Neural cell (in vitro differentiated cells): Measurements from ENCODE around the gene TMEM9. TPM values are rescaled to one million over a fixed set of nuclear protein-coding genes. Genes with fewer than 3 reads are reported as not detected.

Experiments
- H2AFZ ChIP-seq: fragments of 200-600, 300-800 bp; sonication (generic), shearing (Covaris generic); 2 replicates; pipeline ENCODE4 v1.6.0; 2014; ENCODE audit warnings: low read depth, mild to moderate bottlenecking, antibody characterized with exemption, low read length, moderate library complexity
- H3F3A ChIP-seq: fragments of 200-600 bp; shearing (Covaris generic); 2 replicates; pipeline ENCODE4 v1.6.1; 2016; ENCODE audit warnings: mild to moderate bottlenecking, moderate library complexity, mixed read lengths, antibody characterized with exemption, low read length; ENCODE audit not compliant: insufficient read depth, poor library complexity, severe bottlenecking
- H3K27ac ChIP-seq: fragments of 200-600, 300-800 bp; sonication (generic), shearing (Covaris generic); 2 replicates; pipeline ENCODE4 v1.5.1; 2014; ENCODE audit warnings: mild to moderate bottlenecking, low read length, moderate library complexity
- H3K27me3 ChIP-seq: fragments of 300-800, 200-600 bp; sonication (generic), shearing (Covaris generic); 2 replicates; pipeline ENCODE4 v1.6.0; 2014; ENCODE audit warnings: mild to moderate bottlenecking, low read depth, low read length, moderate library complexity; ENCODE audit not compliant: insufficient read depth
- H3K36me3 ChIP-seq: fragments of 300-800, 200-600 bp; sonication (generic), shearing (Covaris generic); 2 replicates; pipeline ENCODE4 v1.5.1; 2014; ENCODE audit warnings: mild to moderate bottlenecking, antibody characterized with exemption, low read length, moderate library complexity; ENCODE audit not compliant: insufficient read depth
- H3K4me2 ChIP-seq: fragments of 300-800, 200-600 bp; sonication (generic), shearing (Covaris generic); 2 replicates; pipeline ENCODE4 v1.6.0; 2014; ENCODE audit warnings: mild to moderate bottlenecking, low read length
- H3K4me3 ChIP-seq: fragments of 300-800, 200-600 bp; sonication (generic), shearing (Covaris generic); 2 replicates; pipeline ENCODE4 v1.5.1; 2014; ENCODE audit warnings: mild to moderate bottlenecking, low read length, moderate library complexity
- H3K79me2 ChIP-seq: fragments of 200-600 bp; shearing (Covaris generic); replicated peaks from 2 replicates; pipeline ENCODE4 v1.6.0; 2014; ENCODE audit warnings: mild to moderate bottlenecking, low read length, moderate library complexity; ENCODE audit not compliant: insufficient read depth
- H3K9ac ChIP-seq: fragments of 300-800, 200-600 bp; sonication (generic), shearing (Covaris generic); 2 replicates; pipeline ENCODE4 v1.6.1; 2016; ENCODE audit warnings: mild to moderate bottlenecking, low read length, mixed read lengths
- H3K9me2 ChIP-seq: fragments of 200-600 bp; shearing (Covaris generic); 2 replicates; pipeline ENCODE4 v1.6.1; 2016; ENCODE audit warnings: mild to moderate bottlenecking, low read length, mixed read lengths; ENCODE audit not compliant: insufficient read depth
- H3K9me3 ChIP-seq: fragments of 200-600, 300-800 bp; sonication (generic), shearing (Covaris generic); 2 replicates; pipeline ENCODE4 v1.6.1; 2016; ENCODE audit warnings: mild to moderate bottlenecking, mixed run types, low read length, moderate library complexity, mixed read lengths
- H4K20me1 ChIP-seq: fragments of 200-600 bp; shearing (Covaris generic); 2 replicates; pipeline ENCODE4 v1.6.1; 2016; ENCODE audit warnings: mild to moderate bottlenecking, mixed run types; ENCODE audit not compliant: insufficient read depth
- CTCF ChIP-seq: fragments of 450-650 bp; IDR thresholded peaks from 2 replicates; pipeline ENCODE4 v1.5.1; 2014; ENCODE audit warnings: antibody characterized with exemption, mild to moderate bottlenecking, moderate library complexity; ENCODE audit not compliant: poor library complexity, severe bottlenecking
- EP300 ChIP-seq: fragments of 450-650 bp; conservative IDR thresholded peaks from 2 replicates; pipeline ENCODE4 v1.6.1; 2014; ENCODE audit warnings: antibody characterized with exemption, mild to moderate bottlenecking, moderate library complexity; ENCODE audit not compliant: poor library complexity, severe bottlenecking
- EZH2 ChIP-seq: fragments of 200-600, 300-800 bp; shearing (Covaris generic), sonication (generic); IDR thresholded peaks from 2 replicates; pipeline ENCODE4 v1.6.1; 2014; ENCODE audit warnings: antibody characterized with exemption, low read length, borderline replicate concordance, mild to moderate bottlenecking; ENCODE audit not compliant: insufficient read depth, poor library complexity, severe bottlenecking
- MXI1 ChIP-seq: fragments of 450-650 bp; conservative IDR thresholded peaks from 2 replicates; pipeline ENCODE4 v1.6.1; 2014; ENCODE audit warnings: antibody characterized with exemption, mild to moderate bottlenecking; ENCODE audit not compliant: poor library complexity, severe bottlenecking
- POLR2AphosphoS5 ChIP-seq: IDR thresholded peaks from 2 replicates; pipeline ENCODE4 v1.6.1; 2012
- RAD21 ChIP-seq: fragments of 450-650 bp; conservative IDR thresholded peaks from 2 replicates; pipeline ENCODE4 v1.6.1; 2014; ENCODE audit warnings: antibody characterized with exemption, mild to moderate bottlenecking, moderate library complexity
- REST ChIP-seq: IDR thresholded peaks from 2 replicates; pipeline ENCODE4 v1.6.1; 2012; ENCODE audit warnings: borderline replicate concordance
- SMC3 ChIP-seq: fragments of 450-650 bp; conservative IDR thresholded peaks from 2 replicates; pipeline ENCODE4 v1.6.1; 2014; ENCODE audit warnings: antibody characterized with exemption, mild to moderate bottlenecking, moderate library complexity; ENCODE audit not compliant: poor library complexity
- TAF1 ChIP-seq: IDR thresholded peaks from 2 replicates; pipeline ENCODE4 v1.6.1; 2012; ENCODE audit warnings: low read depth
- polyA plus RNA-seq: library from polyadenylated mRNA; depleted of rRNA; stranded (reverse); fragments of >200 nt; gene quantifications from 2 replicates; pipeline ENCODE4 v1.2.3, GENCODE V29; 2014

TMEM9 gene
- polyA plus RNA-seq, 1 donor from 2014 or later: 182 TPM

GRCh38 chr1:201180141-201180540, 25.9 kb upstream of the TMEM9 start:
- Histone ChIP-seq H3F3A (no peaks in the 10 kb centered on the region), H3K9ac (no peak overlapping the region), H2AFZ (no peak overlapping the region), H3K27me3 (no peaks in the 10 kb centered on the region), H3K9me2 (no peaks in the 10 kb centered on the region), H3K9me3 (no peaks in the 10 kb centered on the region), H3K4me3 (no peak overlapping the region), H3K4me2 (no peak overlapping the region), H4K20me1 (no peaks in the 10 kb centered on the region), H3K27ac (no peak overlapping the region), H3K79me2 (no peaks in the 10 kb centered on the region), H3K36me3 (no peaks in the 10 kb centered on the region)
- TF ChIP-seq POLR2AphosphoS5 (no peak), REST (no peak), RAD21 (no peak), EZH2 (no peak), EP300 (no peak), CTCF (no peak), TAF1 (no peak), SMC3 (no peak), MXI1 (no peak)

- no peak overlapping the region for H3K4me3 ChIP-seq
- H3K27ac ChIP-seq: no peak overlapping the region
- no peaks in the 10 kb centered on the region for H4K20me1 ChIP-seq
- no peaks in the 10 kb centered on the region for H3K36me3 ChIP-seq
- H3K9me2 ChIP-seq: no peaks in the 10 kb centered on the region
- H3K4me2 ChIP-seq: no peak overlapping the region
- H3K79me2 ChIP-seq: no peaks in the 10 kb centered on the region
- no peaks in the 10 kb centered on the region for H3F3A ChIP-seq
- H3K27me3 ChIP-seq: no peaks in the 10 kb centered on the region
- H2AFZ ChIP-seq: no peak overlapping the region
- TF ChIP-seq SMC3 (no peak), EZH2 (no peak), TAF1 (no peak), EP300 (no peak), MXI1 (no peak), REST (no peak), CTCF (no peak), RAD21 (no peak), POLR2AphosphoS5 (no peak)
- no peak overlapping the region for H3K9ac ChIP-seq
- H3K9me3 ChIP-seq: no peaks in the 10 kb centered on the region
These were observed 24.4 kb upstream of the TMEM9 start for GRCh38 chr1:201178718-201179117.
